ENCODE results near the gene EPS8.
"Not testable (repeated sequence)": the region's sequence is repeated elsewhere in the genome, so short reads cannot be mapped to it uniquely, and the experiment has no call there.

The EPS8 gene

DNA sequence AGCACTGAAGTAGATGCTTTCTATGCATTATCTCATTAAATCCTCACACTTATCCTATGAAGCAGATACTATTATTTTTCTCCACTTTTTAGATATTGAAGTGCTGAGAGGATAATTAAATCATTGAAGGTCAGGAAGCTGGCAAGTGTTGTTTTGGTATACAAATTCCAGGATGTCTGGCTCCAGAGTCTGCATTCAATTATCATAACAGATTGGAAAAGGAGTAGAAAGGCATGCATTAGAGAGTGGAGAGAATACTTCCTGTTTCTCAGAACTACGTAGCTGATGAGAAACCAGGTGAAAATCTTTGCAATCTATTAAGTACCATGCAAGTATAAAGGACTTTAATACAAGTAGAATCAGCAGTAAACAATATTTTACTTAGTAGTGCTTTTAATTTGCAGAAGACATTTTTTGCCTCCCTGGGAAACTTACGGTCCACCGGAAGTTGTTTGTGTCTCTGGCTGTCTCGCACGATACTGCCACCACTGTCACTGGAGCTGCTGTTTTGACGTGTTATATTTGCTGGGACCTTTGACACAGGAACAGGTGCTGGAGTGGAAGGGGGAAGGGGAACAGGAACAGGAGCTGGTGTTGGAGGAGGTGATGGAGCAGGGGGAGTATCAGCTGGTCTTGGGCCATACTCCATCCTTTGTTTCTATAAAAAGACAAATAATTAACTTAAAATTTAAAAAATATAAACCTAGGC lies 158.0 kb downstream of the EPS8 start:
- no peak for TF ChIP-seq ZNF274 (IDR thresholded peaks at IDR 0.05; ENCODE audit: low read depth, low read length)
- no peak overlapping the region for H3K4me3 ChIP-seq (ENCODE audit: low read length)

- no peak overlapping the region for H3K4me3 ChIP-seq (ENCODE audit: low read length)
- no peak for TF ChIP-seq ZNF274 (IDR thresholded peaks at IDR 0.05; ENCODE audit: low read depth, low read length)
These were observed 159.4 kb downstream of the EPS8 start for GRCh38 chr12:15629761-15630160.

DNA sequence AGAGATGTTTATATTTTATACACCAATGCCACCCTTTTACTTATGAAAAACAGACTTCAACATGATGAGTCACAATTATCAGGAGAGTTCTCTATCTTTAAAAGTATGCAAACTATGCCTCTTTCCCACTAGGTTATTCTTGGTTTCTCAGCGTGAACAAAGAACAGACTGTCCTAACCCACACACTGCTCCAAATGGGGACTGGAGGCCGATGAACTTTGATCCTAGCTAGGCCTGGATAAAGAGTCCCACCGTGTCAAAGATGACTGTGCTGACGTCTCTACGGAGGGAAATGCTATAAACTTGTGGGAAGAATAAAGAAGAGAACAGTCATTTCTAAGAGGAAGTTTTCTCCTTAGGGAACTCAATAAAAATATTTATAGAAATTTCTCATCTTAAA lies 160.1 kb downstream of the EPS8 start:
- no peak for TF ChIP-seq ZNF274 (IDR thresholded peaks at IDR 0.05; ENCODE audit: low read depth, low read length)

DNA sequence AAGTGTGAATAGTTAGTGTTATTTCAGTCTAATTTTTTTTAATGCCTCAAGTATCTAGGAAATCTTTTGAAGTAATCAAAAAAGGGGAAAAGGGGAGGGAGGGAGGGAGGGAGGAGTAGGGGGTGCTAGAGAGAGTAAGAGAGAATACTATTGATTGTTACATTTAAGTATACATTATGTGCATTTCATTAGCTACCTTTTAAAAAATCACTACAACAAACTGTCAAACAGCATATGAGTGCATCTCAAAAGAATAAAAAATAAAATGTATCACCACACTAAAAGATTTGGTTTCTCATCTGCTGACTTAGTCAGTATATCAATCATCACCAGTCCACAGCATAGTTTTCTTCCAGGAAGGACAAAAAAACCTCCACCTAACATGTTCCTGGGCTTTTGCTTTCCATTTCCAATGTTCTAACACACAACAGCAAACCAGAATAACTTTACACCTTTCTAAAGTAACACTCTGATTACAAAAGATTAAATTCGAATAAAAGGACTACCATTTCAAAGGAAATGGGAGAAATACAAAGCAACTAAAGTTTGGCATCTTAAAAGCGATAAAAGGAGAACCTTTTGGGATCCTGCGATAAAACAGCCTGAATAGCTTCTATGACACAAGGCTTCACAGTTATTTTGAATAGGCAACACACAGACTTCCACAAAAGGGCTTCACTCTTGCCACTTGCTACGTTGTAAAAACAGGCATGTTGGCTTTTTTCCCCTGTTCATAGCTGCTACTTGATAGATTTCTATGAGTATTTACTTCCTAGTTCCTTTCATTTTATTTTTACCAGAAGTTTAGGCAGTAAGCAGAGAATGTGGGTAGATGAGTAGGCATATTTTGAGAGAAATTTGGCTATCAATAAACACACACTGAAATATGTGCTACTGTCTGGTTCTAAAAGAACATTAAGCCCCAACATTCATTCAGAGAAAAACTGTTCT lies 160.9 kb downstream of the EPS8 start:
- TF ChIP-seq ZNF274 (IDR thresholded peaks at IDR 0.05; ENCODE audit: low read depth, low read length), result no peak
- no peak overlapping the region for H3K4me3 ChIP-seq (ENCODE audit: low read length)

More for the DNA sequence above, 160.1 kb downstream of the EPS8 start:
- H3K4me3 ChIP-seq (ENCODE audit: low read length), result no peak overlapping the region

- H3K4me3 ChIP-seq (ENCODE audit: low read length), result no peak overlapping the region
- no peak for TF ChIP-seq ZNF274 (IDR thresholded peaks at IDR 0.05; ENCODE audit: low read depth, low read length)
These were observed 164.1 kb downstream of the EPS8 start for GRCh38 chr12:15625075-15625474.

DNA sequence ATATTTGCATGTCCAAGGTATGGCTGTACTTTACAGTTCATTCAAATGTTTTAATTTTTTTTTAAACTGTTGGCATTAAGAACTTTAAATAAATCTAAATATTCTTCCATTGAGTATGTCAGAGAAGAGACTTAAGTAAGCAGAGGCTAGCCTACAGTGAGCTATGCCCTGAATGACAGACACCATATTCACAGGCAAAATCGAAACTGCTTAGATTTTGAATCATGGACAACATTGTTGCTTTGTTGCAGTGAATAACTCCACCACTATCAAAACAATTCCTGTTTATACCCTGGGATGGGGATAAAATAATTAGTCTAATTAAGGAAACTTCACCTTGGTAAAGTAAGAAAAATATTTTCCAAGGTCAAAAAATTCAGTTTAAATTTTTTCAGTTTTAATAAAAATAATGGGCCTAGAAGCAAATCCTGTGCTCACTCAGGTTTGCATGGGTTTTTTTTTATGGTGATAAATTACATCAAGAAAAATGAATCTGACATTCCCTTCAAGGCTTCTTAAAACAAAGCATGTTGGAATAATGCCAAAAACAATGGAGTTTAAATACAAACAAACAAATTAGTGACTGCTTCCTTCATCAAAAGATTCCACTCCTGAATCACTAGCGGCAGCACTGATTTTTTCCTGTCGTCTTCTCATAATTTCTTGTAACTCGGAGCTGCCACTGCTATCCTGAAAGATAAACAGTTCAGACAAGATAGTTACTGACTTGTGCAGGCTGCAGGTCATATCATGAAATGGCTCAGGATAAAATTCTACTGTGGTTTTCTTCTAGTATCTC lies 168.2 kb downstream of the EPS8 start:
- H3K4me3 ChIP-seq (ENCODE audit: low read length), result no peak overlapping the region
- no peak for TF ChIP-seq ZNF274 (IDR thresholded peaks at IDR 0.05; ENCODE audit: low read depth, low read length)

- H3K4me3 ChIP-seq (ENCODE audit: low read length), result not testable (repeated sequence)
These were observed 172.7 kb downstream of the EPS8 start for GRCh38 chr12:15616495-15616894.

GRCh38 chr12:15613981-15614380 lies 175.2 kb downstream of the EPS8 start:
- H3K4me3 ChIP-seq (ENCODE audit: low read length), result no peak overlapping the region
- no peak for TF ChIP-seq ZNF274 (IDR thresholded peaks at IDR 0.05; ENCODE audit: low read depth, low read length)

DNA sequence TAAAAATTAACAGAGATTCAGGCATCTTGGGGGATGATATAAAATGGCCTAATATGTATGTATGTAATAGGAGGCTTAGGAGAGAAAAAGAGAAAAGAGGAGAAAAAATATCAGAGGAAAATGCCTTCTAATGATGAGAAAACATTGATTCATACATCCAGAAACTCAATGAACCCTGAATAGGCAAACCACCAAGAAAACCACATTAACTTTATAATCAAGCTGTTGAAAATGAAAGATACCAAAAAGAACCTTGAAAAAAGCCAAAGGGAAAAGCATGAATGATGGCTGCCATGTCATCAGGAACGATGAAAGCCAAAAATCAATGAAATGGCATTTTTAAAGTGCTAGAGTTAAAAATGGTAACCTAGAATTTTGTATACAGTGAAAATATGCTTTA lies 180.2 kb downstream of the EPS8 start:
- H3K4me3 ChIP-seq (ENCODE audit: low read length), result no peak overlapping the region
- no peak for TF ChIP-seq ZNF274 (IDR thresholded peaks at IDR 0.05; ENCODE audit: low read depth, low read length)

GRCh38 chr12:15608406-15608805 lies 180.8 kb downstream of the EPS8 start:
- H3K4me3 ChIP-seq (ENCODE audit: low read length), result no peak overlapping the region
- no peak for TF ChIP-seq ZNF274 (IDR thresholded peaks at IDR 0.05; ENCODE audit: low read depth, low read length)

GRCh38 chr12:15605881-15606590 lies 183.2 kb downstream of the EPS8 start:
- no peak overlapping the region for H3K4me3 ChIP-seq (ENCODE audit: low read length)

GRCh38 chr12:15603474-15604085 lies 185.6 kb downstream of the EPS8 start:
- no peak for TF ChIP-seq ZNF274 (IDR thresholded peaks at IDR 0.05; ENCODE audit: low read depth, low read length)
- no peak overlapping the region for H3K4me3 ChIP-seq (ENCODE audit: low read length)

More at GRCh38 chr12:15605881-15606590, 183.2 kb downstream of the EPS8 start:
- TF ChIP-seq ZNF274 (IDR thresholded peaks at IDR 0.05; ENCODE audit: low read depth, low read length), result no peak

- TF ChIP-seq ZNF274 (IDR thresholded peaks at IDR 0.05; ENCODE audit: low read depth, low read length), result no peak
- no peak overlapping the region for H3K4me3 ChIP-seq (ENCODE audit: low read length)
These were observed 187.0 kb downstream of the EPS8 start for GRCh38 chr12:15602051-15602672.

Data from GM08714 (cell line).